IMR-90 (cell line): ENCODE results near the gene DGLUCY. TPM values are rescaled to one million over a fixed set of nuclear protein-coding genes. Genes with fewer than 3 reads are reported as not detected.

Experiments used
- ATAC-seq: fragments of 200-7000 bp; cut with Tn5 transposase; 2 replicates; pipeline ENCODE4 v1.9.1; 2020; ENCODE audit warnings: low read depth, mild to moderate bottlenecking, moderate library complexity
- BruUV-seq: library from RNA; stranded (reverse); fragments of 400-500 nt; replicated peaks from 2 replicates; lab custom pipeline; 2021; lab: Mats Ljungman, UMichigan
- CTCF ChIA-PET: fragments of 300-600 bp; formaldehyde crosslinking; extraction: SDS; loops from one replicate; lab custom pipeline; 2021; ENCODE audit warnings: antibody characterized with exemption; lab: Yijun Ruan, JAX
- POLR2A ChIA-PET: fragments of 300-600 bp; sonication (Branson Sonifier 250); formaldehyde crosslinking; loops from one replicate; lab custom pipeline; 2022; ENCODE audit warnings: antibody characterized with exemption; ENCODE audit not compliant: unreplicated experiment; lab: Charles Lee
- DNase-seq: peaks from one replicate; pipeline ENCODE4 v3.0.0; 2013
- H2AFZ ChIP-seq: replicated peaks from 2 replicates; pipeline ENCODE3; 2013; ENCODE audit warnings: low read length, mild to moderate bottlenecking; ENCODE audit not compliant: poor library complexity
- H2AK5ac ChIP-seq: 2 replicates; pipeline ENCODE4 v1.6.1; 2013; ENCODE audit warnings: low read depth, low read length, inconsistent platforms
- H2AK9ac ChIP-seq: replicated peaks from 2 replicates; pipeline ENCODE3; 2013; ENCODE audit warnings: mild to moderate bottlenecking, low read depth, low read length, moderate library complexity; ENCODE audit not compliant: poor library complexity
- H2BK120ac ChIP-seq: 2 replicates; pipeline ENCODE4 v1.6.1; 2013; ENCODE audit warnings: low read depth, low read length, inconsistent platforms
- H2BK15ac ChIP-seq: 3 replicates; pipeline ENCODE4 v1.6.1; 2013; ENCODE audit warnings: low read depth, low read length, inconsistent platforms
- H2BK20ac ChIP-seq: 2 replicates; pipeline ENCODE4 v1.6.1; 2013; ENCODE audit warnings: low read depth, mild to moderate bottlenecking, inconsistent platforms, low read length, moderate library complexity
- H2BK5ac ChIP-seq: 2 replicates; pipeline ENCODE4 v1.6.1; 2013; ENCODE audit warnings: mild to moderate bottlenecking, low read depth, low read length, inconsistent platforms; ENCODE audit not compliant: poor library complexity, severe bottlenecking
- H3K14ac ChIP-seq: replicated peaks from 2 replicates; pipeline ENCODE4 v1.6.1; 2013; ENCODE audit warnings: low read depth, low read length, inconsistent platforms
- H3K18ac ChIP-seq: 2 replicates; pipeline ENCODE4 v1.6.1; 2013; ENCODE audit warnings: low read depth, low read length, control low read depth
- H3K23ac ChIP-seq: 2 replicates; pipeline ENCODE4 v1.6.1; 2013; ENCODE audit warnings: low read depth, low read length, inconsistent platforms
- H3K27ac ChIP-seq: 2 replicates; pipeline ENCODE4 v1.5.1; 2013; ENCODE audit warnings: mild to moderate bottlenecking, control low read depth, low read length; ENCODE audit not compliant: insufficient read depth
- H3K27me3 ChIP-seq: 2 replicates; pipeline ENCODE4 v1.6.1; 2013; ENCODE audit warnings: low read length; ENCODE audit not compliant: control insufficient read depth, insufficient read depth
- H3K36me3 ChIP-seq: 2 replicates; pipeline ENCODE4 v1.6.1; 2013; ENCODE audit warnings: low read length, mixed read lengths; ENCODE audit not compliant: control insufficient read depth, insufficient read depth
- H3K4ac ChIP-seq: 2 replicates; pipeline ENCODE4 v1.6.1; 2013; ENCODE audit warnings: low read depth, low read length, inconsistent platforms
- H3K4me1 ChIP-seq: 2 replicates; pipeline ENCODE4 v1.6.1; 2013; ENCODE audit warnings: low read length, mixed read lengths; ENCODE audit not compliant: control insufficient read depth, insufficient read depth
- H3K4me2 ChIP-seq: 2 replicates; pipeline ENCODE4 v1.6.1; 2013; ENCODE audit warnings: low read depth, mild to moderate bottlenecking, control low read depth, low read length, moderate library complexity
- H3K4me3 ChIP-seq: 2 replicates; pipeline ENCODE4 v1.5.1; 2013; ENCODE audit warnings: low read depth, mild to moderate bottlenecking, control low read depth, low read length, moderate library complexity; ENCODE audit not compliant: insufficient read depth
- H3K56ac ChIP-seq: 2 replicates; pipeline ENCODE4 v1.6.1; 2013; ENCODE audit warnings: low read length, inconsistent platforms; ENCODE audit not compliant: insufficient read depth; ENCODE audit errors: extremely low read depth
- H3K79me1 ChIP-seq, 2 experiments: 2 replicates each; pipeline ENCODE4 v1.6.1; 2013; ENCODE audit warnings: low read length in 2 of 2, inconsistent platforms in 1 of 2, low read depth in 1 of 2
- H3K9ac ChIP-seq: 2 replicates; pipeline ENCODE4 v1.6.1; 2013; ENCODE audit warnings: low read depth, low read length, control low read depth
- H3K9me1 ChIP-seq: 2 replicates; pipeline ENCODE4 v1.6.1; 2013; ENCODE audit warnings: low read length, inconsistent platforms; ENCODE audit not compliant: insufficient read depth
- H3K9me3 ChIP-seq: 2 replicates; pipeline ENCODE4 v1.6.1; 2013; ENCODE audit warnings: low read length; ENCODE audit not compliant: control insufficient read depth, insufficient read depth
- H4K20me1 ChIP-seq: 2 replicates; pipeline ENCODE4 v1.6.1; 2013; ENCODE audit warnings: low read length, inconsistent platforms; ENCODE audit not compliant: insufficient read depth
- H4K5ac ChIP-seq: 2 replicates; pipeline ENCODE4 v1.6.1; 2013; ENCODE audit warnings: mild to moderate bottlenecking, low read depth, low read length, control low read depth
- H4K8ac ChIP-seq, 2 experiments: 2 replicates each; pipeline ENCODE4 v1.6.1; 2013; ENCODE audit warnings: low read depth in 2 of 2, low read length in 2 of 2, control low read depth in 1 of 2, inconsistent platforms in 1 of 2
- H4K91ac ChIP-seq: 2 replicates; pipeline ENCODE4 v1.6.1; 2013; ENCODE audit warnings: low read depth, low read length, inconsistent platforms; ENCODE audit not compliant: insufficient read depth
- BHLHE40 ChIP-seq: fragments of 150-350 bp; IDR thresholded peaks from 2 replicates; pipeline ENCODE4 v1.6.1; 2016; ENCODE audit warnings: mild to moderate bottlenecking, low read depth, low read length
- CEBPB ChIP-seq: IDR thresholded peaks from 2 replicates; pipeline ENCODE4 v1.6.1; 2012; ENCODE audit warnings: low read depth, low read length, improper control_type of control experiment
- CHD1 ChIP-seq: IDR thresholded peaks from 2 replicates; pipeline ENCODE4 v1.6.1; 2012; ENCODE audit warnings: low read depth, low read length, improper control_type of control experiment
- CTCF ChIP-seq: conservative IDR thresholded peaks from 2 replicates; pipeline ENCODE4 v1.5.1; 2012; ENCODE audit warnings: mild to moderate bottlenecking, low read depth, low read length, improper control_type of control experiment
- FOS ChIP-seq: fragments of 150-350 bp; IDR thresholded peaks from 2 replicates; pipeline ENCODE4 v1.6.1; 2016; ENCODE audit warnings: low read depth, low read length
- MAFK ChIP-seq: IDR thresholded peaks from 2 replicates; pipeline ENCODE4 v1.6.1; 2012; ENCODE audit warnings: low read depth, low read length, improper control_type of control experiment
- MAZ ChIP-seq: IDR thresholded peaks from 2 replicates; pipeline ENCODE4 v1.6.1; 2012; ENCODE audit warnings: low read depth, mild to moderate bottlenecking, low read length, improper control_type of control experiment, moderate library complexity, borderline replicate concordance
- MXI1 ChIP-seq: IDR thresholded peaks from 2 replicates; pipeline ENCODE4 v1.6.1; 2012; ENCODE audit warnings: low read depth, mild to moderate bottlenecking, low read length, moderate library complexity, borderline replicate concordance
- NFE2L2 ChIP-seq: fragments of 150-350 bp; IDR thresholded peaks from 2 replicates; pipeline ENCODE4 v1.6.1; 2016; ENCODE audit warnings: low read depth, mild to moderate bottlenecking, low read length
- POLR2A ChIP-seq: IDR thresholded peaks from 2 replicates; pipeline ENCODE4 v1.6.1; 2012; ENCODE audit warnings: mild to moderate bottlenecking, low read depth, low read length
- RAD21 ChIP-seq: IDR thresholded peaks from 2 replicates; pipeline ENCODE4 v1.6.1; 2012; ENCODE audit warnings: low read length, improper control_type of control experiment
- RCOR1 ChIP-seq: IDR thresholded peaks from 2 replicates; pipeline ENCODE4 v1.6.1; 2012; ENCODE audit warnings: mild to moderate bottlenecking, low read length, improper control_type of control experiment; ENCODE audit not compliant: insufficient replicate concordance
- RFX5 ChIP-seq: IDR thresholded peaks from 2 replicates; pipeline ENCODE4 v1.8.0; 2012; ENCODE audit warnings: low read depth, mild to moderate bottlenecking, low read length, moderate library complexity
- SMC3 ChIP-seq: fragments of 150-350 bp; IDR thresholded peaks from 2 replicates; pipeline ENCODE4 v1.6.1; 2016; ENCODE audit warnings: low read depth, mild to moderate bottlenecking, antibody characterized with exemption, low read length, moderate library complexity
- USF2 ChIP-seq: fragments of 150-350 bp; IDR thresholded peaks from 2 replicates; pipeline ENCODE4 v1.6.1; 2017; ENCODE audit warnings: mild to moderate bottlenecking, antibody characterized with exemption, low read length, low read depth
- WGBS, 2 experiments: methylation state at CpG; one replicate each; pipeline versions ENCODE4 v1.1.5 to v1.1.7; 2013; ENCODE audit warnings: missing lambda C conversion rate in 2 of 2; ENCODE audit not compliant: insufficient read length in 1 of 2; ENCODE audit errors: extremely low coverage in 2 of 2; 5-methylcytosine and 5-hydroxymethylcytosine counted together
- dilution Hi-C: fragments of 300-500 bp; cut with HindIII; formaldehyde crosslinking; loops from one replicate; pipeline ENCODE4 v1.14.3; 2018; ENCODE audit warnings: low sequenced_read_pairs; ENCODE audit not compliant: unreplicated experiment
- in situ Hi-C: fragments of 300-500 bp; cut with MboI; formaldehyde crosslinking; loops from 3 replicates; pipeline ENCODE4 v1.14.3; 2019; ENCODE audit warnings: low sequenced_read_pairs, inconsistent platforms, mixed read lengths
- intact Hi-C: fragments of 100-400 bp; cut with micrococcal nuclease; formaldehyde crosslinking; loops from 2 replicates; pipeline ENCODE4 v1.10.0; 2022
- polyA plus RNA-seq, 3 experiments: library from polyadenylated mRNA; depleted of rRNA; stranded (reverse); fragments of >200 nt; gene quantifications; 2 replicates each; pipeline ENCODE4 v1.2.3, GENCODE V29; 2012; ENCODE audit warnings: low replicate concordance in 1 of 3
- total RNA-seq: library from RNA; depleted of rRNA; stranded (reverse); fragments of >200 nt; gene quantifications from 2 replicates; pipeline ENCODE4 v1.2.3, GENCODE V29; 2012
- TF ChIP-seq, protein P1 (sequence below): fragments of 150-350 bp; IDR thresholded peaks from 2 replicates; pipeline ENCODE4 v1.6.1; 2016; ENCODE audit warnings: low read depth, mild to moderate bottlenecking, low read length, moderate library complexity, borderline replicate concordance

The DGLUCY gene
- total and polyA plus RNA-seq, 2 of the 4 experiments (the other 2 are of a cell fraction): 8.5 to 13.3 TPM

DNA sequence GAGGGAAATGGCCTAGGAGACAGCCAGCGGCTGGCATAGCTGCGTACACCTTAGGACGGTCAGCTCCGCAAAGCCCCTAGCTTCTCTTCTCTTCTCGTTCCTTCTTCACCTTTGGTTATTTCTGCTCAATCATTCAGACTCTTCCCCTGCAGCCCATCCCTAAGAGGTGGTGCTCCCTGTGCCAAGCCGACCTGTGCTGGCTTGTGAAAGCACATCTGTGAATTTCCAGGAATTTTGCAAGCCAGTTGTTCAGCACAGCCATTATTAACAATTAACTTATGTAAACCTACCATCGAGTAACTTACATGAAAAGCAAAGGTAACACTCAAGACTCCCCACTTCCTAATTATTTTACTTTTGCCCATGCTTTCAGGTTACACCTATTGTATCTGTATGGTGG is 151.5 kb downstream of the DGLUCY start:
- no peak overlapping the region for H2AK9ac ChIP-seq
- CTCF ChIA-PET: no interaction called here
- no peaks in the 10 kb centered on the region for H3K79me1 ChIP-seq
- peaks cover 3% of the 10 kb centered on the region; the same call in 1 of the 2 replicates for H3K9me3 ChIP-seq
- H3K9ac ChIP-seq: no peak overlapping the region
- H3K4me3 ChIP-seq: no peak overlapping the region
- H3K9me1 ChIP-seq: no peaks in the 10 kb centered on the region
- H3K14ac ChIP-seq: no peak overlapping the region
- no peak overlapping the region for H3K56ac ChIP-seq
- no peak overlapping the region for H4K5ac ChIP-seq
- no peak overlapping the region for H2BK5ac ChIP-seq
- no peak overlapping the region for H3K4me2 ChIP-seq
- H3K4ac ChIP-seq: no peak overlapping the region
- H2AFZ ChIP-seq: no peak overlapping the region
- H3K18ac ChIP-seq: no peak overlapping the region
- peaks cover 38% of the 10 kb centered on the region for H3K27me3 ChIP-seq
- no peak overlapping the region for H2BK120ac ChIP-seq
- no peak for DNase-seq
- H2AK5ac ChIP-seq: no peak overlapping the region
- H2BK15ac ChIP-seq: no peak overlapping the region
- dilution Hi-C loops (no loop called here), intact Hi-C loops (no loop called here), in situ Hi-C loops (no loop called here)
- H4K8ac ChIP-seq: no peak overlapping the region
- H3K27ac ChIP-seq: no peak overlapping the region
- TF ChIP-seq MXI1: no peak
- TF ChIP-seq POLR2A: no peak
- no peak for TF ChIP-seq CEBPB
- TF ChIP-seq RFX5: no peak
- no peak for TF ChIP-seq SMC3
- no peak for TF ChIP-seq MAZ
- no peak for TF ChIP-seq CTCF
- TF ChIP-seq CHD1: no peak
- TF ChIP-seq FOS: no peak
- no peak for TF ChIP-seq RAD21
- TF ChIP-seq, protein P1, sequence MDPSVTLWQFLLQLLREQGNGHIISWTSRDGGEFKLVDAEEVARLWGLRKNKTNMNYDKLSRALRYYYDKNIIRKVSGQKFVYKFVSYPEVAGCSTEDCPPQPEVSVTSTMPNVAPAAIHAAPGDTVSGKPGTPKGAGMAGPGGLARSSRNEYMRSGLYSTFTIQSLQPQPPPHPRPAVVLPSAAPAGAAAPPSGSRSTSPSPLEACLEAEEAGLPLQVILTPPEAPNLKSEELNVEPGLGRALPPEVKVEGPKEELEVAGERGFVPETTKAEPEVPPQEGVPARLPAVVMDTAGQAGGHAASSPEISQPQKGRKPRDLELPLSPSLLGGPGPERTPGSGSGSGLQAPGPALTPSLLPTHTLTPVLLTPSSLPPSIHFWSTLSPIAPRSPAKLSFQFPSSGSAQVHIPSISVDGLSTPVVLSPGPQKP: no peak
- no peak for TF ChIP-seq NFE2L2
- TF ChIP-seq BHLHE40: no peak
- TF ChIP-seq MAFK: no peak
- TF ChIP-seq USF2: no peak
- no peak for TF ChIP-seq RCOR1
- 56% methylated on average over 1 of the region's 7 CpGs; no CpG with 5 or more reads in 1 of the 2 experiments for WGBS, 2 experiments
- BruUV-seq: no TSS peak
- no peaks in the 10 kb centered on the region for H3K36me3 ChIP-seq
- H3K4me1 ChIP-seq: no peaks in the 10 kb centered on the region; the same call in 1 of the 2 replicates
- no peak overlapping the region for H2BK20ac ChIP-seq
- POLR2A ChIA-PET: no interaction called here
- H3K23ac ChIP-seq: no peak overlapping the region
- H4K91ac ChIP-seq: no peak overlapping the region
- H4K20me1 ChIP-seq: no peaks in the 10 kb centered on the region
- no peak for ATAC-seq
